Spleen (tissue), 11 donors: ENCODE results near the gene MYH1. TPM values are rescaled to one million over a fixed set of nuclear protein-coding genes. Genes with fewer than 3 reads are reported as not detected.

Source experiments
- DNase-seq: peaks from one replicate; pipeline ENCODE4 v3.0.0-alpha.2; 2020
- H3K27ac ChIP-seq, 8 donors: fragments of 200-600 bp; sonication (generic) in 7 of 8; 1 replicate in 4 of 8; 2 replicates in 4 of 8; pipeline versions ENCODE4 v1.5.0 to v1.8.0; 2016 to 2021; ENCODE audit warnings: inconsistent platforms in 4 of 8, mild to moderate bottlenecking in 4 of 8, moderate library complexity in 1 of 8
- H3K27me3 ChIP-seq, 7 donors: fragments of 200-600 bp; sonication (generic) in 6 of 7; replicated peaks in 1 of 7; 1 replicate in 4 of 7; 2 replicates in 3 of 7; pipeline versions ENCODE4 v1.5.0 to v1.8.0; 2016 to 2021; ENCODE audit warnings: inconsistent platforms in 3 of 7, mild to moderate bottlenecking in 1 of 7
- H3K36me3 ChIP-seq, 6 donors: fragments of 200-600 bp; sonication (generic) in 5 of 6; 1 replicate in 4 of 6; 2 replicates in 2 of 6; pipeline versions ENCODE4 v1.5.0 to v1.8.0; 2016 to 2021; ENCODE audit warnings: inconsistent platforms in 2 of 6
- H3K4me1 ChIP-seq, 6 donors: fragments of 200-600 bp; sonication (generic) in 5 of 6; 1 replicate in 3 of 6; 2 replicates in 3 of 6; pipeline versions ENCODE4 v1.5.0 to v1.8.0; 2016 to 2021; ENCODE audit warnings: inconsistent platforms in 3 of 6
- H3K4me3 ChIP-seq, 8 donors: fragments of 200-600 bp; sonication (generic) in 7 of 8; 1 replicate in 4 of 8; 2 replicates in 4 of 8; pipeline versions ENCODE4 v1.5.0 to v1.8.0; 2016 to 2021; ENCODE audit warnings: inconsistent platforms in 4 of 8, mild to moderate bottlenecking in 4 of 8, moderate library complexity in 2 of 8
- H3K9me3 ChIP-seq, 8 donors: fragments of 200-600 bp; sonication (generic) in 7 of 8; 1 replicate in 4 of 8; 2 replicates in 4 of 8; pipeline versions ENCODE4 v1.5.0 to v1.8.0; 2016 to 2021; ENCODE audit warnings: inconsistent platforms in 4 of 8
- CTCF ChIP-seq, 11 experiments: fragments of 200-600 bp in 7 of 11; fragments of 450-650 bp in 4 of 11; sonication (generic) in 4 of 11; IDR thresholded peaks in 8 of 11; conservative IDR thresholded peaks in 3 of 11; 1 replicate in 7 of 11; 2 replicates in 4 of 11; pipeline versions ENCODE4 v1.4.0 to v1.8.0; 2016 to 2021; ENCODE audit warnings: antibody characterized with exemption in 11 of 11, inconsistent platforms in 4 of 11, mild to moderate bottlenecking in 1 of 11
- POLR2A ChIP-seq, 3 donors: fragments of 450-650 bp; IDR thresholded peaks; one replicate each; pipeline ENCODE4 v1.5.1; 2017; ENCODE audit warnings: antibody characterized with exemption in 3 of 3, mild to moderate bottlenecking in 1 of 3
- POLR2AphosphoS5 ChIP-seq, 3 donors: sonication (generic); formaldehyde crosslinking; IDR thresholded peaks; one replicate each; pipeline ENCODE4 v1.5.1; 2017; ENCODE audit warnings: antibody characterized with exemption in 3 of 3
- WGBS, 5 donors: extraction: QIAGEN DNeasy Blood & Tissue Kit in 3 of 5; methylation state at CpG; one replicate each; pipeline versions ENCODE4 v1.1.5 to v1.1.7; 2013 to 2018; 5-methylcytosine and 5-hydroxymethylcytosine counted together
- intact Hi-C: fragments of 100-400 bp; cut with DNase I; formaldehyde crosslinking; loops from one replicate; pipeline ENCODE4 v1.15.0; 2023; ENCODE audit warnings: low total_unique reads
- polyA plus RNA-seq, 3 donors: library from polyadenylated mRNA; stranded (reverse); fragments of 200-250 nt; gene quantifications; one replicate each; pipeline ENCODE4 v1.2.1, GENCODE V29; 2013
- total RNA-seq, 7 donors: library from RNA; depleted of rRNA in 3 of 7; stranded (reverse); fragments of >200 nt in 3 of 7; fragmentation: NEBNext Ultra II Directional in 4 of 7; extraction: Animal tissue kit (Norgen Biotek cat#: 25700) in 4 of 7; gene quantifications; one replicate each; pipeline versions ENCODE4 v1.1.0 to v1.2.1, GENCODE V29; 2016 to 2021
- donor health status: healthy with polysubstance abuse.
- donor health status: DM: no; HTN: no; CAD: no; lungs with moderate emphysema.
- donor health status: DM: no; HTN: no; CAD: no.
- donor health status: Bipolar disorder and iron deficiency.
- donor health status: healthy.
- donor health status: DM: no; HTN: no; CAD: no.
- donor health status: DM: yes; HTN: yes; CAD: no.

MYH1 gene
- total and polyA plus RNA-seq, 10 donors = 0.03 to 0.09 (median 0.06) TPM; not detected in 7

- Histone ChIP-seq H3K4me3 (no peak overlapping the region), H3K36me3 (no peaks in the 10 kb centered on the region), H3K4me1 (no peaks in the 10 kb centered on the region), H3K27me3 (peaks cover 0 to 18% (median 0%) of the 10 kb centered on the region in 7 donors), H3K27ac (no peak overlapping the region), H3K9me3 (peaks cover 0 to 6% (median 0%) of the 10 kb centered on the region in 8 donors)
- intact Hi-C loops = no loop called here
- TF ChIP-seq CTCF (IDR thresholded peaks at IDR 0.05 in 8 of 11, conservative IDR thresholded peaks at IDR 0.05 in 3 of 11) = no peak
- no peak for TF ChIP-seq POLR2A (IDR thresholded peaks at IDR 0.05)
- no peak for TF ChIP-seq POLR2AphosphoS5 (IDR thresholded peaks at IDR 0.05)
- 84 to 88% (median 86%) methylated on average over 4 of the region's 4 CpGs for WGBS, 5 donors
- DNase-seq = no peak
Measured at GRCh38 chr17:10460062-10460461, 58.3 kb downstream of the MYH1 start.

GRCh38 chr17:10458701-10459100, 59.6 kb downstream of the MYH1 start:
- H3K4me3 ChIP-seq = no peak overlapping the region
- TF ChIP-seq POLR2A (IDR thresholded peaks at IDR 0.05) = no peak
- TF ChIP-seq CTCF (IDR thresholded peaks at IDR 0.05 in 8 of 11, conservative IDR thresholded peaks at IDR 0.05 in 3 of 11) = no peak
- no peak for TF ChIP-seq POLR2AphosphoS5 (IDR thresholded peaks at IDR 0.05)

GRCh38 chr17:10457952-10458351, 60.4 kb downstream of the MYH1 start:
- H3K9me3 ChIP-seq = no peaks in the 10 kb centered on the region
- 12 to 29% (median 27%) methylated on average over 1 of the region's 1 CpG for WGBS, 5 donors
- H3K4me3 ChIP-seq = no peak overlapping the region
- no peak overlapping the region for H3K27ac ChIP-seq
- TF ChIP-seq CTCF (IDR thresholded peaks at IDR 0.05 in 8 of 11, conservative IDR thresholded peaks at IDR 0.05 in 3 of 11) = no peak
- H3K27me3 ChIP-seq = peaks cover 0 to 14% (median 0%) of the 10 kb centered on the region in 7 donors
- H3K36me3 ChIP-seq = no peaks in the 10 kb centered on the region
- no peaks in the 10 kb centered on the region for H3K4me1 ChIP-seq
- intact Hi-C loops = no loop called here
- no peak for DNase-seq

More at GRCh38 chr17:10458701-10459100, 59.6 kb downstream of the MYH1 start:
- WGBS, 5 donors = 68 to 85% (median 73%) methylated on average over 3 of the region's 3 CpGs
- H3K4me1 ChIP-seq = no peaks in the 10 kb centered on the region
- no peaks in the 10 kb centered on the region for H3K9me3 ChIP-seq
- H3K36me3 ChIP-seq = no peaks in the 10 kb centered on the region
- no peak overlapping the region for H3K27ac ChIP-seq
- no peak for DNase-seq
- H3K27me3 ChIP-seq = peaks cover 0 to 15% (median 0%) of the 10 kb centered on the region in 7 donors
- intact Hi-C loops = no loop called here

- H3K9me3 ChIP-seq = no peaks in the 10 kb centered on the region
- 75 to 80% (median 75%) methylated on average over 7 of the region's 7 CpGs for WGBS, 5 donors
- intact Hi-C loops = no loop called here
- TF ChIP-seq POLR2AphosphoS5 (IDR thresholded peaks at IDR 0.05) (no peak), POLR2A (IDR thresholded peaks at IDR 0.05) (no peak), CTCF (IDR thresholded peaks at IDR 0.05 in 8 of 11, conservative IDR thresholded peaks at IDR 0.05 in 3 of 11) (no peak)
- DNase-seq = no peak
- H3K27ac ChIP-seq = no peak overlapping the region
- no peak overlapping the region for H3K4me3 ChIP-seq
- H3K36me3 ChIP-seq = no peaks in the 10 kb centered on the region
- no peaks in the 10 kb centered on the region for H3K4me1 ChIP-seq
- H3K27me3 ChIP-seq = no peaks in the 10 kb centered on the region
Measured at GRCh38 chr17:10447026-10447931, 71.1 kb downstream of the MYH1 start.
